ENCODE data around the gene MSX2.

The MSX2 gene

GRCh38 chr5:174724484-174725260, at the start of gene MSX2:
TSS of gene MSX2 (plus strand) at chr5:174724582. CDS start at chr5:174724660, 78 bp downstream.
- peak; percentile 75 for DNase-seq

- no peak for DNase-seq
Measured at GRCh38 chr5:174675110-174675509, 49.3 kb upstream of the MSX2 start.

GRCh38 chr5:174675916-174676315, 48.5 kb upstream of the MSX2 start:
- DNase-seq: no peak

GRCh38 chr5:174678107-174678506, 46.3 kb upstream of the MSX2 start:
- no peak for DNase-seq

- DNase-seq: no peak
Measured at GRCh38 chr5:174680901-174681565, 43.3 kb upstream of the MSX2 start.

- DNase-seq: no peak
Measured at GRCh38 chr5:174687503-174687902, 36.9 kb upstream of the MSX2 start.

- no peak for DNase-seq
Measured at GRCh38 chr5:174688441-174689354, 35.7 kb upstream of the MSX2 start.

- no peak for DNase-seq
Measured at GRCh38 chr5:174690271-174690670, 34.1 kb upstream of the MSX2 start.

GRCh38 chr5:174692381-174692780, 32.0 kb upstream of the MSX2 start:
- DNase-seq: no peak

- DNase-seq: no peak
Measured at GRCh38 chr5:174692982-174693422, 31.4 kb upstream of the MSX2 start.

- peak; percentile 34 for DNase-seq
Measured at GRCh38 chr5:174693697-174694385, 30.5 kb upstream of the MSX2 start.

- no peak for DNase-seq
Measured at GRCh38 chr5:174694611-174695010, 29.8 kb upstream of the MSX2 start.

GRCh38 chr5:174698156-174698555, 26.2 kb upstream of the MSX2 start:
- DNase-seq: no peak

GRCh38 chr5:174699131-174699530, 25.3 kb upstream of the MSX2 start:
- no peak for DNase-seq

- DNase-seq: no peak
Measured at GRCh38 chr5:174706997-174707572, 17.3 kb upstream of the MSX2 start.

GRCh38 chr5:174707671-174708070, 16.7 kb upstream of the MSX2 start:
- DNase-seq: no peak

- DNase-seq: no peak
Measured at GRCh38 chr5:174708476-174709207, 15.7 kb upstream of the MSX2 start.

- DNase-seq: no peak
Measured at GRCh38 chr5:174714751-174715150, 9.6 kb upstream of the MSX2 start.

- DNase-seq: no peak
Measured at GRCh38 chr5:174715804-174716203, 8.6 kb upstream of the MSX2 start.

- DNase-seq: no peak
Measured at GRCh38 chr5:174717826-174718455, 6.4 kb upstream of the MSX2 start.

Measured in NCI-H510A treated with DMSO at 0.1 percent for 48 hours (cell line).